K562 (cell line): ENCODE data around the gene PTGR3. TPM values are rescaled to one million over a fixed set of nuclear protein-coding genes. Genes with fewer than 3 reads are reported as not detected.

Experiments
- CEBPZ ChIP-seq: fragments of 150-350 bp; IDR thresholded peaks from 2 replicates; pipeline ENCODE4 v1.6.1; 2014; ENCODE audit warnings: low read depth, mild to moderate bottlenecking, low read length, borderline replicate concordance
- HNRNPL ChIP-seq: fragments of 200-400 bp; formaldehyde crosslinking; IDR thresholded peaks from 2 replicates; pipeline ENCODE4 v1.6.1; 2017; ENCODE audit warnings: low read depth, mild to moderate bottlenecking, low read length
- PHTF2 ChIP-seq: fragments of 250-450 bp; sonication (Bioruptor Pico); IDR thresholded peaks from 2 replicates; pipeline ENCODE4 v1.5.0; 2021; ENCODE audit warnings: mild to moderate bottlenecking
- REST ChIP-seq, 2 experiments: fragments of 450-650 bp; formaldehyde crosslinking in 1 of 2; IDR thresholded peaks; 2 replicates each; pipeline versions ENCODE4 v1.4.0 to v1.6.1; 2014 to 2020; ENCODE audit warnings: mild to moderate bottlenecking in 2 of 2, borderline replicate concordance in 1 of 2, low read depth in 1 of 2
- ZFX ChIP-seq: sonication (generic); formaldehyde crosslinking; IDR thresholded peaks from 2 replicates; pipeline ENCODE4 v1.8.0; 2022; ENCODE audit warnings: mild to moderate bottlenecking, missing genetic modification reagents, moderate library complexity
- polyA plus RNA-seq, 8 experiments: library from polyadenylated mRNA; depleted of rRNA in 4 of 8; stranded (reverse) in 5 of 8; unstranded in 3 of 8; fragments of >200 nt; fragmentation: Nextera tagmentation in 2 of 8; fragmentation: Illumina TruSeq in 1 of 8; extraction: Ambion mirVana in 2 of 8; extraction: Trizol in 1 of 8; gene quantifications; 2 replicates each; pipeline versions ENCODE4 v1.2.1 to v1.2.3, GENCODE V29; 2011 to 2014; ENCODE audit warnings: inconsistent platforms in 1 of 8, missing spikeins in 1 of 8
- total RNA-seq, 7 experiments: library from RNA; depleted of rRNA in 6 of 7; stranded (reverse); fragments of >200 nt in 6 of 7; fragmentation: Illumina TruSeq in 2 of 7; extraction: Trizol in 2 of 7; gene quantifications; 2 replicates each; pipeline versions ENCODE4 v1.2.1 to v1.2.3, GENCODE V29; 2011 to 2021; ENCODE audit warnings: low replicate concordance in 1 of 7

Gene PTGR3
- total and polyA plus RNA-seq, 9 of the 15 experiments (the other 6 are each of a cell fraction or from before 2014, with no cell fraction given) = 4.1 to 32.3 (median 15.3) TPM

- TF ChIP-seq REST (IDR thresholded peaks at IDR 0.05; ENCODE audit: borderline replicate concordance) (peak; percentile 10; the same call in 1 of the 2 replicates), REST (CRISPR knock-in tag; IDR thresholded peaks at IDR 0.05; ENCODE audit: low read depth) (no peak), HNRNPL (peak; percentile 46; the same call in 1 of the 2 replicates), ZFX (CRISPR knock-in tag) (peak; percentile 37), CEBPZ (no peak), PHTF2 (CRISPR knock-in tag) (no peak)
These were observed at the start of gene PTGR3 (continued) for GRCh38 chr18:75209129-75209950.
